Measurements from ENCODE around the gene LIMS3. TPM values are rescaled to one million over a fixed set of nuclear protein-coding genes. Genes with fewer than 3 reads are reported as not detected.

LIMS3 gene
- total RNA-seq: 3.8 and 5.3 TPM in 2 replicates

GRCh38 chr2:109898462-109899336 is at the start of gene LIMS3:
Gene LIMS3, plus strand, starts transcription at chr2:109898688. Its CDS starts 41 bp downstream, at chr2:109898729.

Other genes with a start within 250 kb of the LIMS3 start
- 35.2 and 72.5 TPM in 2 replicates for gene RGPD5, start 104.4 kb upstream of the LIMS3 start, total RNA-seq
- gene MALL, start 217.1 kb downstream of the LIMS3 start, total RNA-seq: 102 and 223 TPM in 2 replicates